CD4-positive, alpha-beta memory T cell (primary cell): Measurements from ENCODE around the gene CCDC192. TPM values are rescaled to one million over a fixed set of nuclear protein-coding genes. Genes with fewer than 3 reads are reported as not detected.

ENCODE experiments used
- CTCF ChIA-PET: fragments of 350-600 bp; sonication (Branson Sonifier 250); formaldehyde crosslinking; loops from one replicate; lab custom pipeline; 2021; ENCODE audit warnings: inconsistent platforms; ENCODE audit not compliant: partially characterized antibody; lab: Charles Lee
- POLR2A ChIA-PET: fragments of 350-600 bp; sonication (Branson Sonifier 250); formaldehyde crosslinking; loops from one replicate; lab custom pipeline; 2021; ENCODE audit not compliant: partially characterized antibody; lab: Charles Lee
- DNase-seq, 5 donors: peaks; one replicate each; pipeline versions ENCODE4 v3.0.0 to v3.0.0-alpha.2; 2020 to 2022; ENCODE audit warnings: mixed read lengths in 1 of 5
- H3K27ac ChIP-seq: one replicate; pipeline ENCODE4 v1.7.0; 2013; ENCODE audit warnings: low read depth, low read length
- H3K27me3 ChIP-seq: 2 replicates; pipeline ENCODE4 v1.7.0; 2013; ENCODE audit warnings: mild to moderate bottlenecking, low read length, moderate library complexity; ENCODE audit not compliant: insufficient read depth
- H3K36me3 ChIP-seq: 2 replicates; pipeline ENCODE4 v1.7.0; 2013; ENCODE audit warnings: mild to moderate bottlenecking, low read length, moderate library complexity; ENCODE audit not compliant: insufficient read depth
- H3K4me1 ChIP-seq: 2 replicates; pipeline ENCODE4 v1.7.0; 2013; ENCODE audit warnings: mild to moderate bottlenecking, low read length, moderate library complexity; ENCODE audit not compliant: insufficient read depth
- H3K4me3 ChIP-seq, 2 donors: one replicate each; pipeline ENCODE4 v1.7.0; 2013; ENCODE audit warnings: low read length in 2 of 2, mild to moderate bottlenecking in 1 of 2
- H3K9me3 ChIP-seq, 2 donors: one replicate each; pipeline ENCODE4 v1.7.0; 2013; ENCODE audit warnings: low read length in 2 of 2, control low read depth in 1 of 2; ENCODE audit not compliant: control insufficient read depth in 1 of 2
- H3K27ac Mint-ChIP-seq, 7 donors: one replicate each; pipeline ENCODE4 v1.8.0; 2020 to 2021; ENCODE audit warnings: mixed read lengths in 7 of 7, mild to moderate bottlenecking in 6 of 7, inconsistent platforms in 3 of 7, moderate library complexity in 3 of 7
- H3K27me3 Mint-ChIP-seq, 2 donors: one replicate each; pipeline ENCODE4 v1.8.0; 2020 to 2021; ENCODE audit warnings: mixed read lengths in 2 of 2
- H3K36me3 Mint-ChIP-seq, 2 donors: one replicate each; pipeline ENCODE4 v1.8.0; 2020 to 2021; ENCODE audit warnings: mixed read lengths in 2 of 2, inconsistent platforms in 1 of 2, mild to moderate bottlenecking in 1 of 2
- H3K4me1 Mint-ChIP-seq, 4 donors: one replicate each; pipeline ENCODE4 v1.8.0; 2020 to 2021; ENCODE audit warnings: mixed read lengths in 4 of 4, mild to moderate bottlenecking in 1 of 4
- H3K4me3 Mint-ChIP-seq, 8 donors: one replicate each; pipeline ENCODE4 v1.8.0; 2020 to 2021; ENCODE audit warnings: mixed read lengths in 8 of 8, mild to moderate bottlenecking in 7 of 8, moderate library complexity in 6 of 8, inconsistent platforms in 3 of 8
- H3K9me3 Mint-ChIP-seq, 8 donors: one replicate each; pipeline ENCODE4 v1.8.0; 2020 to 2021; ENCODE audit warnings: mixed read lengths in 8 of 8, mild to moderate bottlenecking in 5 of 8, inconsistent platforms in 3 of 8, moderate library complexity in 1 of 8
- intact Hi-C: fragments of 100-400 bp; cut with micrococcal nuclease; formaldehyde crosslinking; loops from one replicate; pipeline ENCODE4 v1.15.1; 2023
- polyA plus RNA-seq, 2 donors: library from polyadenylated mRNA; unstranded; fragments of 300-500 nt; fragmentation: Illumina TruSeq; gene quantifications; one replicate each; pipeline ENCODE4 v1.2.3, GENCODE V29; 2021
- total RNA-seq, 2 experiments: library from RNA; stranded (reverse); gene quantifications; one replicate each; pipeline ENCODE4 v1.2.3, GENCODE V29; 2021

Gene CCDC192
- total and polyA plus RNA-seq, 4 experiments from 2014 or later, result not detected

DNA sequence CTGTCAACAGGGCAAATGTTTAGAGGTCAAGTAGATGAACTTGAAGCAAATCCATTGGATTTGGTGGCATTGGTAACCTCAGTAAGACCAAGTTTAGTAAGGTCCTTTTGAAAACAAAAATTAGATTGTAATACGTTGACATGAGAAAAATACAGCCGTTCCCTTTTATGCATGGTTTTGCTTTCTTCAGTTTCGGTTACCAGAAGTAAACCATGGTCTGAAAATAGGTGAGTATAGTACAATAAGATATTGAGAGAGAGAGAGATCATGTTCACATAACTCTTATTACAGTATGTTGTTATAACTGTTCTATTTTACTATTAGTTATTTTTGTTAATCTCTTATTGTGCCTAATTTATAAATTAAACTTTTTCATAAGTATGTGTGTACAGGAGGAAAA, 223.8 kb downstream of the CCDC192 start:
- Histone ChIP-seq H3K36me3 (no peaks in the 10 kb centered on the region), H3K27ac (no peak overlapping the region), H3K4me3 (no peak overlapping the region), H3K4me1 (no peaks in the 10 kb centered on the region), H3K9me3 (no peaks in the 10 kb centered on the region), H3K27me3 (no peaks in the 10 kb centered on the region)
- ChIA-PET POLR2A (no interaction called here), CTCF (no interaction called here)
- Mint-ChIP-seq H3K4me3 (no peak overlapping the region), H3K4me1 (no peaks in the 10 kb centered on the region), H3K9me3 (peaks cover 0 to 2% (median 0%) of the 10 kb centered on the region in 8 donors), H3K27me3 (peaks cover 1 to 2% of the 10 kb centered on the region in 2 donors), H3K36me3 (no peaks in the 10 kb centered on the region), H3K27ac (no peak overlapping the region)
- DNase-seq, result no peak
- intact Hi-C loops, result no loop called here

DNA sequence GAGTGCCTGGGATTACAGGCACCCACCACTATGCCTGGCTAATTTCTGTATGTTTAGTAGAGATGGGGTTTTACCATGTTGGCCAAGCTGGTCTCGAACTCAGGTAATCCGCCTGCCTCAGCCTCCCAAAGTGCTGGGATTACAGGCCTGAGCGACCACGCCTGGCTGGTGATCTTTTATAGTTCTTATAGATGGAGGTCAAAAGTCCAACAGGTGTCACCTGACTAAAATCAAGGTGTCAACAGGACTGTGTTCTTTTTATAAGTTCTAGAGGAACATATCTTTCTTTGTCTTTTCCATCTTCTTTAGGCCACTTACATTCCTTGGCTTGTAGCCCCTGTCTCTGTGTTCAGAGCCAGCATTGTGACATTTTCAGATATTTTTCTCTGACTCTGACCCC, 224.9 kb downstream of the CCDC192 start:
- Mint-ChIP-seq H3K9me3 (peaks cover 0 to 2% (median 0%) of the 10 kb centered on the region in 8 donors), H3K27ac (no peak overlapping the region), H3K36me3 (no peaks in the 10 kb centered on the region), H3K27me3 (peaks cover 1 to 2% of the 10 kb centered on the region in 2 donors), H3K4me3 (no peak overlapping the region), H3K4me1 (no peaks in the 10 kb centered on the region)
- DNase-seq, result no peak
- POLR2A ChIA-PET, result no interaction called here
- no peaks in the 10 kb centered on the region for H3K9me3 ChIP-seq
- no peak overlapping the region for H3K27ac ChIP-seq
- no peak overlapping the region for H3K4me3 ChIP-seq
- intact Hi-C loops, result no loop called here
- CTCF ChIA-PET, result interaction anchor here (0.7 kb wide), 1 partner anchor 278 kb away, joined by 3 read pairs; no protein-coding TSS in a partner anchor
- H3K4me1 ChIP-seq, result no peaks in the 10 kb centered on the region
- H3K36me3 ChIP-seq, result no peaks in the 10 kb centered on the region
- H3K27me3 ChIP-seq, result no peaks in the 10 kb centered on the region

DNA sequence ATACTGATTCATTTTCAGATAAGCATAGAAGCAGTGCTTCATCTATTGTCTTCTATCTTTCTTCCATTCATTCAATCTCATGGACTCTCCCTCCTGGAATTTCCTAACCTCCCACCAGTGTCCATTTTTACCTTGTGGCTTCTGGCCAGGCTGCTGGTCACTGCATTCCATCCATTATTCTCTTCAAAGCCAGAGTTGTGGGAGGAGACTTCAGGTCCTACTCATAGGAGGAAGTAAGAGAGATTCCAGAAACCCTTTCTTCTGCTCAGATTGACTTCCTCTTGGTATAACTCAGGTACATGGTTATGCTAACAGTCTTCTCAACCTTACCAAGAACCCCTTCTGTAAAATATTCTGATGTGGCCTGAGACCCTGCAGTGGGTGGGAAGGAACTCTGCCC, 227.1 kb downstream of the CCDC192 start:
- H3K4me3 ChIP-seq, result no peak overlapping the region
- no peaks in the 10 kb centered on the region for H3K27me3 ChIP-seq
- no peak overlapping the region for H3K27ac ChIP-seq
- no peaks in the 10 kb centered on the region for H3K4me1 ChIP-seq
- H3K36me3 ChIP-seq, result no peaks in the 10 kb centered on the region
- Mint-ChIP-seq H3K36me3 (no peaks in the 10 kb centered on the region), H3K27me3 (peaks cover 0 to 1% of the 10 kb centered on the region in 2 donors), H3K4me1 (no peaks in the 10 kb centered on the region), H3K27ac (no peak overlapping the region), H3K4me3 (no peak overlapping the region), H3K9me3 (peaks cover 0 to 2% (median 0%) of the 10 kb centered on the region in 8 donors)
- ChIA-PET CTCF (no interaction called here), POLR2A (no interaction called here)
- intact Hi-C loops, result no loop called here
- H3K9me3 ChIP-seq, result no peaks in the 10 kb centered on the region
- DNase-seq, result no peak

DNA sequence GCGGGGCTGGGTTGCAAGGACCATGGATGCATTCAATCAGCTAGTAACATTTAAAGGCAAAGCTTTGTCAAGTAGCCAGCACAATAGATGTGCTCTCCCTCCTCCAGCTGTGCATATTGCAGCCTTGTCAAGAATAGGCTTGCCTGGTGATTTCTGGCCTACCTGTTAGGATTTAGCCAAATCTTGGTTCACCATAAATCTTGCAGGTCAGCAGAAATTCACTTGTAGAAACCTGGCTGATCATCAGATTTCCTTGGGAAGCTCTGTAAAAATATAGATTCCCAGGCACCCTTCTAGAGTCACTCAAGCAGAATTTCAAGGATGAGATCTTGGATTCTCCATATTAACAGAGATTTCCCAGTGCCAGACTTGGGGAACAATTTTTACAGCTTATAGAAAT, 228.2 kb downstream of the CCDC192 start:
- Mint-ChIP-seq H3K4me1 (peaks cover 0 to 1% (median 0%) of the 10 kb centered on the region in 4 donors), H3K9me3 (peaks cover 0 to 2% (median 0%) of the 10 kb centered on the region in 8 donors)
- CTCF ChIA-PET, result no interaction called here

DNA sequence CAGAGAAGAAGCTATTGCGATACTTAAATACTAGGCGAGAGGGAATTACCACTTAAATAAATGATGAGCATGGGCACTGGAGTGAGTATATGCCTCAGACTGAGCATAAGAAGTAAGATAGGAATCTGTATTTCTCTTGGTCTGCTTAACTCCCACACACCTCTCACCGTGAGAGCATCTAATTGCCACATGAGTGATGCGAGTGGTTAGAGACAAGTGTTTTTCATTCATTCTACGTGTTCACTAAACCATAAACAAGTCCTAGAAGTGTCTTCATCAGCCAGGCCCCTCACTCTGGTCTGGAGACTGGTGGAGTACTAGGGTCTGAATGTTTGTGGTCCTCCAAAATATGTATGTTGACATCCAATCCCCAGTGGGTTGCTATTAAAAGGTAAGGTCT, 230.2 kb downstream of the CCDC192 start:
- intact Hi-C loops, result no loop called here
- Histone ChIP-seq H3K4me1 (no peaks in the 10 kb centered on the region), H3K4me3 (no peak overlapping the region), H3K27ac (no peak overlapping the region), H3K9me3 (no peaks in the 10 kb centered on the region), H3K27me3 (no peaks in the 10 kb centered on the region), H3K36me3 (no peaks in the 10 kb centered on the region)
- POLR2A ChIA-PET, result no interaction called here
- Mint-ChIP-seq H3K36me3 (no peaks in the 10 kb centered on the region), H3K27me3 (peaks cover 0 to under 1% of the 10 kb centered on the region in 2 donors), H3K4me1 (peaks cover 0 to 4% (median 0%) of the 10 kb centered on the region in 4 donors), H3K27ac (no peak overlapping the region), H3K9me3 (peaks cover 0 to 1% (median 0%) of the 10 kb centered on the region in 8 donors), H3K4me3 (no peak overlapping the region)
- no peak for DNase-seq
- CTCF ChIA-PET, result no interaction called here

More for the DNA sequence above, 228.2 kb downstream of the CCDC192 start:
- no peaks in the 10 kb centered on the region for H3K4me1 ChIP-seq
- POLR2A ChIA-PET, result no interaction called here
- H3K27me3 ChIP-seq, result no peaks in the 10 kb centered on the region
- no peak overlapping the region for H3K27ac Mint-ChIP-seq
- no peaks in the 10 kb centered on the region for H3K36me3 Mint-ChIP-seq
- no peak for DNase-seq
- no peak overlapping the region for H3K27ac ChIP-seq
- no peak overlapping the region for H3K4me3 ChIP-seq
- no peaks in the 10 kb centered on the region for H3K9me3 ChIP-seq
- no peaks in the 10 kb centered on the region for H3K36me3 ChIP-seq
- peaks cover 0 to 1% of the 10 kb centered on the region in 2 donors for H3K27me3 Mint-ChIP-seq
- intact Hi-C loops, result no loop called here
- no peak overlapping the region for H3K4me3 Mint-ChIP-seq

DNA sequence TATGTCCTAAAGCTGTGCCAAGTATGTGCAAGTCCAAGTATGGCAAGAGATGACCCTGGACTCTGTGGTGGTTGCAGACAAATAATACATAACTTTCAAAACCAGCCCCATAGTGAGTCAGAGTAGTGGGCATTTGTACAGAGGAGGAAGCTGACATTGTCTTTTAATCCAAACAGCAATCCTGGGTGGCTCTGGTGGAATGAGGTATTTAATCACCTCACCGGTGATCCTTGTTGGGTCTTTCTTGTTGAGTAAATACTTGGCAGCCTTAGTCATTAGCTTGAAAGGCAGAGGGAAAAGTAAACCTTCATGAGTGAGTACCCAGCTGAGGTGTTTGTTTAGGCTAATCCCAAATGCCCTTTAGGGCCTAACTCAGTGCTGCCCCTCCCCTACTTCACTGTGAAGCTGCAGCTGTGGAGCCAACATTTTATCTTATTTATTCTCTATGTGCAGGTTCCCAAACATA, 231.6 kb downstream of the CCDC192 start:
- Histone ChIP-seq H3K9me3 (no peaks in the 10 kb centered on the region), H3K27me3 (no peaks in the 10 kb centered on the region), H3K36me3 (no peaks in the 10 kb centered on the region), H3K27ac (no peak overlapping the region), H3K4me3 (no peak overlapping the region), H3K4me1 (no peaks in the 10 kb centered on the region)
- POLR2A ChIA-PET, result no interaction called here
- Mint-ChIP-seq H3K27ac (peak overlapping the region in 1 of 7 donors; percentile 9), H3K27me3 (no peaks in the 10 kb centered on the region), H3K36me3 (no peaks in the 10 kb centered on the region), H3K9me3 (peaks cover 0 to 1% (median 0%) of the 10 kb centered on the region in 8 donors), H3K4me3 (no peak overlapping the region), H3K4me1 (peaks cover 0 to 4% (median 0%) of the 10 kb centered on the region in 4 donors)
- CTCF ChIA-PET, result no interaction called here
- intact Hi-C loops, result no loop called here
- DNase-seq, result no peak

DNA sequence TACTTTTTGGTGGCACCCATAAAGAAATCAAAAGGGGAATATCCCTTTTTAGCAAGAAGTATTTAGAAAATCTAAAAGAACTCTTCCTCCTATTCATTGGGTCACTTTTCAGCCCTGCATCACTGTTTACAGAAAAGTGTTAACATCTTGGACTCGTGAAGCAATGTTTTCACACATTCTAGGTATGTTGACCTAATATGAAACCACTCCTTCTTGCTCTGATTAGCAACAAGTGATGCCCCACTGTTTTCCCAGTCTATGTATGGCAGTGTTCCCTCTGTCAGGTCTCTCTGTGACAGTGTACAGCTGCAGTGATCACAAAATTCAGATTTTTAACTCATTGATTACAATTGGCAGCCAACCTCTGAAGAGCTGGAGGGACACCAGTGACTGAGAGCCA, 232.2 kb downstream of the CCDC192 start:
- Mint-ChIP-seq H3K4me3 (no peak overlapping the region), H3K9me3 (peaks cover 0 to 1% (median 0%) of the 10 kb centered on the region in 8 donors), H3K27me3 (no peaks in the 10 kb centered on the region), H3K36me3 (no peaks in the 10 kb centered on the region), H3K4me1 (peaks cover 0 to 4% (median 0%) of the 10 kb centered on the region in 4 donors), H3K27ac (no peak overlapping the region)
- POLR2A ChIA-PET, result no interaction called here
- Histone ChIP-seq H3K27ac (no peak overlapping the region), H3K4me3 (no peak overlapping the region), H3K4me1 (no peaks in the 10 kb centered on the region), H3K36me3 (no peaks in the 10 kb centered on the region), H3K9me3 (no peaks in the 10 kb centered on the region), H3K27me3 (no peaks in the 10 kb centered on the region)
- CTCF ChIA-PET, result no interaction called here
- DNase-seq, result no peak
- intact Hi-C loops, result no loop called here
